Frontal cortex (tissue), 4 donors: ENCODE measurements around the gene MAP2K7. TPM values are rescaled to one million over a fixed set of nuclear protein-coding genes. Genes with fewer than 3 reads are reported as not detected.
"Not testable (repeated sequence)": the region's sequence is repeated elsewhere in the genome, so short reads cannot be mapped to it uniquely, and the experiment has no call there.

Experiments
- DNase-seq, 2 donors: peaks; one replicate each; pipeline ENCODE4 v3.0.0; 2012; ENCODE audit warnings: low spot score in 2 of 2
- FAIRE-seq: peaks from 2 replicates; lab custom pipeline; 2012; peaks lifted over from hg19 to GRCh38; lab: Jason Lieb, UNC
- total RNA-seq: library from RNA; depleted of rRNA; stranded (reverse); fragments of >200 nt; gene quantifications from one replicate; pipeline ENCODE4 v1.2.3, GENCODE V29; 2014
- donor health status: control.
- donor health status: control.
- donor health status: control.

The MAP2K7 gene
- total RNA-seq, 1 donor from 2014 or later: 5.7 TPM

DNA sequence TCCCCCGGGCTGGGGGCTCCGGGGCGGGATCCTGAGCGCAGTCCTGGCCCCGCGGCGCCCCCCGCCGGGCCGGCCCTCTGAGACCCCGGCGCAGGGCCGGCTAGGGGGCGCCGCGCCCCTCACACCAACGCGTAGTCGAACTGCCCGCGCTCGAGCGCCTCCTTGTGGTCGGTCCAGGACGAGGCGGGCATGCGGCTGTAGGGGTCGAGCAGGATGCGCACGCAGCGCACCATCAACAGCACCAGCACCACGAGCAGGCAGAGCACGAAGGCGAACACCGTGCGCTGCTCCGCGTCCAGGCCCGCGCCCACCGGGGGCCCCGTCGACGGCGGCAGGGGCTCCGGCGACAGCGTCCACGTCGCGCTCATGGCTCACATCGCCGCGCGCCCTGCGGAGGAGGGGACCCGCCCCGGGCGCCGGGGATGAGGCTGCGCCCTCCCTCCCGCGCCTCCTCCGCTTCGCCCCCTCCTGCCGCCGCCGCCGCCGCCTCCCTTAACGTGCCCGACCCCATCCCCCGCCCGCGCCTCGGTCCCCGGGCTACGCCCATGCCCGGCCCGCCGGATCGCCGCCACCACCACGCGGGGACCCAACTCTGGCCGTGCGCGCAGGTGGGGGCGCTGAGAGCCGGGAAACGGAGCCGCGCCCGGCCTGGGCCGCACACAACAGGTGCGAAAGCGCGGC is 21.6 kb downstream of the MAP2K7 start:
- FAIRE-seq (no peak), DNase-seq (peak; percentile 69 to 73)

DNA sequence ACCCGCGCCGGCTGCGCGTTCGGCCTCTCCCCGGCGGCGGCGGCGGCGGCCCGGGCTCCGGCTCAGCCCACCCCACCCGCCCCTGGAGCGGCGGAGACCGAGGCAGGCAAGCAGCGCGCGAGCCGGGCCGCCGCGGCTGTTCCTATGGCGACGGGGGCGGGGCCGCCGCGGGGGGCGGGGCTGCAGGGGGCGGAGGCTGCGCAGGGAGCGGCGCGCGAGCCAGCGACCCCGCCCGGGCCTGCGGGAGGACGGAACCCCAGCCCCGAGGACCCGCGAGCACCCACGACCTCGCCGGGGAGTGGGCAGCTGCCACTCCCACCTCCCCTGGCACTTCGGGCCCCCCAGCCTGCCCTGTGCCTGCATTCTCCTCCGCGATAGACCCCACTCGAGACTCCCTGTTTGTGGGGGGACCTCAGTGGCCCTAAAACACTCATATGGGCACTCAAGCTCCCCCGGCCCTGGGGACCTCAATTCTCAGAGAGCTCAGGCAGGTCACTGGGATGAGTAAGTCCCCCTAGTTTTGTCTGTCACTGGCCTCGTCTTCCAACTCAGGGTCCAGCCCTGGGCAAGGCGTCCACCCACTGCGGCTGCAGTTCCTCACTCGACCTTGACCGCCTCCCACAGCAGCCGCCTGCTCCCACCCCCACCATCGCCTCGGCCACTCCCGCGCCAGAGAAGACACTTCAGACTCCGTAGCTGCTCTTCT is 22.5 kb downstream of the MAP2K7 start, which contains the start of gene CTXN1:
TSS of gene CTXN1 (minus strand) at position 115 of the 706 bp plus-strand sequence. CDS start 597 bp downstream, outside the sequence.
- FAIRE-seq (no peak), DNase-seq (peak; percentile 90 to 91)

DNA sequence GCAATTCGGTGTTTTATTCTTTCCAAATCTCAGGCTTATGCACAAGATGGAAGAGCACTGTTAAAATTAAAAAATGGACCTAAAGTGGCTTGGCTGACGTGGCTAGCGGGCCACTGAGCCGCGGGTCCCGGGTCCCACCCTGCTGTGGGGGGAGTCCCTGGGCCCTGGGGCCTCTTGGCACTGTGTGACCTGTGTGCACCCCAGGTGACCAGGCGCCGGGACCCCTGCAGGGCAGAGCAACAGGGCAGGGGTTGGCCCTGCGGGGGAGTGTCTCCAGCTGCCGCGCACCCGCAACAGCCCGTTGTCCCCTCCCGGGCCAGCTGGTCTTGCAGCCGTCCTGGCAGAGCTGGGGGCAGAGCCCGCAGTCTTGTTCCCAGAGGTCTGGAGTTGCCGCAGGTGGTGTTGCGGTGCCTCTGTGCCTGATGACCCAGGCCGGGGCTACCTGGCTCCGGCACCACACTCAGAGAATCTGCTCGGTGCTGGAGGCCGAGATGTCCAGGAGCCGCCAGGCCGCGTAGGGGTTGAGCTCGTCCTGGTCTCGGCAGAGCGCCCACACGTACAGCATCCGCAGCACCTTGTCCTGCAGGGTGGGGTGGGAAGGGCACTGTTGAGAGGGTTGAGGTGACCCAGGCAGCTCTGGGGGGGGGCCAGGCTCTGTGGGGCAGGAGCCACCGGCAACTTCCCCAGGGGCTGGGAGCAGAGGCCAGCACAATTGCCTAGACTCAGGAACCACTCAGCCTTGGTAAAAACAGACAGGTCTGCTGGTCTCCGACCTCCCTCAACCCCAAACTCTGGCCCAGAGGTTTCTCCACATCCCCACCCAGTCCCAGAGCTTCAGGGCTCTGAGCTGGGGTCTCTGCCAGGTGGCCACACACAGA is 23.3 kb downstream of the MAP2K7 start:
- DNase-seq: no peak
- no peak for FAIRE-seq

DNA sequence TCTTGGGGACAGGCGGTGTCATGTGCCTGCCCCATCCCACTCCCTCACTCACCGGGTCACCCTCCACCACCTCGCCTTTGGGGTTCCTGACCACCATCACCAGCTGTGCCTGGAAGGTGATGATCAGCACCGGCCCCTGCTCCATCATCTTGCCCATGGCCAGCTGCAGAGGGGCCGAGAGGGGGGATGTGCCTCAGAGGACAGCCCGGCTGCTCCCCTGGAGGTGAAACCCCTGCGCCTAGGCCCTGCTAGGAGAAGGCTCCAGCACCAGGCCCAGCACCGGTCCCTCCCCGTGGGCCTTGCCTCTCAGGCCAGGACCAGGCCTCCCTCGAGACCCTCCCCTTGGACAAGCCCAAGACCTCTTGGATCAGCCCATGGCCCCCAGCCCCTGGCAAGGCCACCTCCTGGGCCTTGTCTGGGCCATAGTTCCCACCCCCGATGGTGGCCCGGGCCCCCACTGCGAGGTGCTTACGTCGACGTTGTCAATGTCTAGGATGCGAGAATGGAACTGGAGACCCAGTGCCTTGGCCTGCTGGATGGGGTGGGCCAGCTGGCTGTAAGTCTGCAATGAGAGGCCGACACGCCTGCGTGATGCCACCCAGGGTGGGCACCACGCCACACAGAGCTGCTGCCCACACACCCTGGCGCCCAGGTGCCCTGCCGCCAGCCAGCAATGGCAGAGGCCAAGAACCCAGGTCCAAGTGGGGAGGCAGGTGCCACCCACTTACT is 24.1 kb downstream of the MAP2K7 start:
- DNase-seq (no peak), FAIRE-seq (no peak)

DNA sequence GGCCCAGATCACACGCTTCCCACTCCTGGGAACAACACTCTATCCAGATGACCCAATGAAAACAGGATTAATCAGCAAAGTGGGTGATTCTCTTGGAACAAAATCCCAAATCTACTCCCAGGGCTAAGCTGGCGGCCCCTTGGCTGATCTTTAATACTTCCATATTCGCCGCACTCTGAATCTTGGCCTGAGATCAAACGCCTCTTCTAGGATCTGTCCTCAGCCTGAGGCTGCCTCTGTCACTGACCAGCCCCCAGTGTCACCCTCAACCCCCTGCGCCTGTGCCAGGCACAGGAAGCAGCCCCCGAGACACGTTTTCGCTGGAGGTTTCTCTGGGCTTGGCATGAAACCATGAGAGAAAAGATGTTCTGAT is 24.6 kb downstream of the MAP2K7 start:
- DNase-seq (no peak), FAIRE-seq (no peak)

DNA sequence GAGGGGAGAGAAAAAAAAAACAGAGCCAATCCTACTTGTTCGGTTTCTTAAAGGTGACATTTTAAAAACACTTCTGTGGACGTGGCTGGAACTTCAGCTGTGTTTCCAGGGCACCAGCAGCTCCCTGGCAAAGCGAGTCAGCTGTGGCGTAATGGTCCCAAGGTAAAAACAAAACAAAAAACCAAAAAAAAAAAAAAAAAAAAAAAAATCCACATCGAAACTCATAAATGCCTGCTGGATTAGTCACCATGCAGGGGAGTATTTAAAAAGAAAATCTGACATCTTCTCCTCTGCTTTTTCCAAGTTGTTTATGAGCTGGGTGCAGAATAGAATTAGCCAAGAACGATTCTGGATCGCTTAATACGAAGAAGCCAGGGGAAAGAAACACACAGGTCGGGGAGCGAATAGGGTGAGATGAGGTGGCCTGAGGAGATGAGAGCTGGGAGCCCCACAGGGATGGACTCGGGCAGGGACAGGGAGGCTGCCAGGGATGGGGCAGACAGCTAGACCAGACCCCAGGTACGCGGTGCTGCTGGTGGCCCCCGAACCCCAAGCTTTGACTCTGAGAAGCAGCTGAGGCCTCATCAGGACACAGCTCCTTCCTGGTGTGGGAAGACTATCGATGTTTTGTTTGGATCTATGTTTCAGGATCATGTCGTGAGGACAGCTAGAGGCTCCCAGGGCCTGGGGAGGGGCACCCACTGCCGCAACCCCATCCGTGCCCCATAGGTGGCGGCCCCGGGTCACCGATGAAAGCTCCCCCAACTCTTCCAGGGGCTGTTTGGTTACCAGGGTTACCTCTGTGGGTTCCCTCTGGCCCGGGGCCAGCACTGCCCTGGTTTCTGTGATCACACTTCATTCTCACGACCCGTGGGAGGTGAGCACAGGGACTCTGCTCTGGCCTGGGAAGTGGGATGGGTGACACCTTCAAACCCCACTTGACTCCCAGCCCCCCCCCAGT is 25.3 kb downstream of the MAP2K7 start:
- DNase-seq (no peak), FAIRE-seq (no peak)

DNA sequence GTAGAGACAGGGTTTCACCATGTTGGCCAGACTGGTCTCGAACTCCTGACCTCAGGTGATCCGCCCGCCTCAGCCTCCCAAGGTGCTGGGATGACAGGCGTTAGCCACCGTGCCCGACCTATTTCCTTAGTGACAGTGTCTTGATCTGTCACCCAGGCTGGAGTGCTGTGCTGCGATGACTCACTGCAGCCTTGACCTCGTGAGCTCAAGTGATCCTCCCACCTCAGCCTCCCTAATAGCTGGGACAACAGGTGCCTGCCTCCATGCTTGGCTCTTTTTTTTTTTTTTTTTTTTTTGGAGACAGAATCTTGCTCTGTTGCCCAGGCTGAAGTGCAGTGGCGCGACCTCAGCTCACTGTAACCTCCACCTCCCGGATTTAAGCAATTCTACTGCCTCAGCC is 26.4 kb downstream of the MAP2K7 start:
- FAIRE-seq, DNase-seq: not testable (repeated sequence)

DNA sequence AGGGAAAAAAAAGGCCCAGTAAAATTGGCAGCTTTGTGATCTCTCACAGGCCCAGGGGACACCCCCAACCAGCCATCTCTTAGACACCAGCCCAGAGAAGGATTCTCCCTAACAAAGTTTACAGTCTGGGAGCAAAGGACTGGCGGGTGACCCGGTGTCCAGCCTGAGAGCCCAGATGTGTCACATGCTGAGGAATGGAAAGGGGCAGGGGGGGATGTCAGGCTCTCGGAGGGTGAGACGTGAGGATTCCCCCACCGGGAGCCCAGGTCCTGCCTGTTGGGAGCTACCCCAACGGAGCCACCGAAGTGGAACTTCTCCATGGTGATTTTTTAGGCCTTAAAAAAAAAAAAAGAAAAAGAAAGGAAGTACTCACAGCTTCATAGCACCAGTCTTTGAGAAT is 27.1 kb downstream of the MAP2K7 start:
- FAIRE-seq: no peak

DNA sequence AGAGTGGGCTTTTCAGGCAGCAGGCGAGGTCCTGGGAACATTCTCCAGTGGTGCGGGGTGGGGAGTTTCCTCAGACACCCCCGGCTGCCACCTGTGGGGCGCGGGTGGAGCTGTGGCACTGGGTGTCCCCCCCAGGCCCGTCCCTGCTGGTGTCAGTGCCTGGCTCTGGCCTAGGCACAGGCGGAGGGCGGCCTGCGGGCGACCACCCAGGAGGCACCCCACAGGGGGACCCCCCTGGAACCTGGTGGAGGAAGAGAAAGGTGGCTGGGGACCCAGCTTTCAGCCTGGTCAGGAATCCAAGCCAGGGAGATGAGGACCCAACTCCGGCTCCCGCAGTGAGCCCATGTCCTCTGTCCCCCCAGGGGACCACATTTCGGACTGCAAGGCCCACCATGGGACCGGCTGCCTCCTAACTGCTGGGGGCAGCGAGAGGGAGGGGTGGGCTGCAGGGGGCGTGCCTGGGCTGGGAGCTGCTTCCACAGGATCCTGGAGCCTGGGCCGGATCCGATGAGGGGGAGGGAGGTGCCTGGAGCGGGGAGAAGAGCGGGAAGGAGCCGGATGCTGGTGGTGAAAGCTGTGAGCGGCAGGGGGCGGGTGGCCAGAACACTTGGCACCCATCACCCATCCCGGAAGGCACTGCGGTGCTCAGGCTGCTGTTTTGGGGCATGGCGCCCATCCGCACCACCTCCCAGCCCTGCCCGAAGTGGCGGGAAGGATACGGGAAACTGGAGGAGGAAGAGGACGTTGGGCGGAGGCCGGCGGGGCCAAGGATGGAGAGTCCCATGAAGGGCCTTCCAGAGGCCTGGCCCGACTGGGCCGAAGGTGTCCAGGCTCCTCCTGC is 27.8 kb downstream of the MAP2K7 start:
- FAIRE-seq (no peak), DNase-seq (no peak)

More for the DNA sequence above, 27.1 kb downstream of the MAP2K7 start:
- no peak for DNase-seq

DNA sequence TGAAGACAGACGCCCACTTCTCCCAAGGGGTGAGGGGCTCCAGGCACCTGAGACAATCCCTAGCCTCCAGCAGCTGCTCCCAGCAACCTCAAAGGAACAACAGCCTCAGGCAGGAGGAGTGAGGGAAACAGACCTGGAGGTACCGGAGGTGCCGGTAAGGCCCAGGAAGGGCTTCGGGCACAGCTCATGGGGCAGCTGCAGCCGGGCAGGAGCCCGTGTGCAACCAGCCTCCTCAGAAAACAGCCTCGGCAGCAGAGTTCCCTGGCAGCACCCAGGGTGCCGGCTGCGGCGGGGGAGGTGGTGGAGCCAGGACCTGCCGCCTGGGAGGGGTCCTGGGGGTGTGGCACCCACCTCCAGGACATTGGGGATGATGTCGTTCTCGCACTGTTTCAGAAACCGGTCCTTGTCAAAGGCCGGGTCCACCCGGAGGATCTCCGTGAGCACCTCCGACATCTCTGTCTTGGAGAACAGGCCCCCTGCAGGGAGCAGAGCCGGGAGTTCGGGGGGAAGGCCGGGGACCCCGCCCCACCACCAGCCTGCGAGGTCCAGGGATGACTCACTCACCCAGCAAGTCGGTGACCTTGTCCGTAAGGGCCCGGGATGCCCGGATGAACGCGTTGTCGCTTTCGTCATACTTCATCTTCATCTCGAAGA is 28.7 kb downstream of the MAP2K7 start:
- FAIRE-seq (no peak), DNase-seq (no peak)

DNA sequence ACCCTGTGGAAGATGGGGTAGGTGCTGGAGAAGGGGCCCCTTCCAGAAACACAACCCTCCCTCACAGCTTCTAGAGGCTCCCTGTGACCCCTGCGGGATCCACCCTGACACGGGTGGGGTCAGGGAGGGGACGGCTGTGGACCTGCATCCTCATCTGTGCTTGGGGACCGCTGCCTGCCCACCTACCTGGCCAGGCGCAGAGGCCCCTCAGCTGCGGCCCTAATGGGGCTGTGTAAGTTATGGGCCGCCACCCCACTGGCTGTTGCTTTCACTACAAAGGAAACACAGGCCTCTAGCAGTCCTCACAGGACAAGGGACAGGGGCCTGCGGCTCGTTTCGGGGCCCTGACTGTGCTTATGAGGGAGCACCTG is 29.2 kb downstream of the MAP2K7 start:
- DNase-seq (no peak), FAIRE-seq (no peak)

DNA sequence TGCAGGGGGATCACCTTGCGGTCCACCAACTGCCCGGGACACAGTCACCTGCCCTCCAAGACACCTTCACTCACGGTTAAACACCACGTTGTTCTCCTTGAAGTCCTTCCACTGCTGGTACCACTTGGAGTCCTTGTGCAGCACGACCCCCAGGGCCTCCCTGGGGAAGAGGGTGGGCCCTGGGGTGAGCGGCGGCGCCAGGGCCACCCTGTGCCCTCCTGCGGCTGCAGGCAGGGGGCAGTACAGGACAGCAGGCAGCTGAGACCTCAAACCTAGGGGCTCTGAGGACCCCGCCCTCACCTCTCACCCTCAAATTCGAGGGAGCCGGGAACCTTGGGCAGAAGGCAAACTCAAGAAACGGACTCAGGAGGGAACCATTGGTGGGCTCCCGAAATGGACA is 29.7 kb downstream of the MAP2K7 start:
- DNase-seq: no peak
- no peak for FAIRE-seq

DNA sequence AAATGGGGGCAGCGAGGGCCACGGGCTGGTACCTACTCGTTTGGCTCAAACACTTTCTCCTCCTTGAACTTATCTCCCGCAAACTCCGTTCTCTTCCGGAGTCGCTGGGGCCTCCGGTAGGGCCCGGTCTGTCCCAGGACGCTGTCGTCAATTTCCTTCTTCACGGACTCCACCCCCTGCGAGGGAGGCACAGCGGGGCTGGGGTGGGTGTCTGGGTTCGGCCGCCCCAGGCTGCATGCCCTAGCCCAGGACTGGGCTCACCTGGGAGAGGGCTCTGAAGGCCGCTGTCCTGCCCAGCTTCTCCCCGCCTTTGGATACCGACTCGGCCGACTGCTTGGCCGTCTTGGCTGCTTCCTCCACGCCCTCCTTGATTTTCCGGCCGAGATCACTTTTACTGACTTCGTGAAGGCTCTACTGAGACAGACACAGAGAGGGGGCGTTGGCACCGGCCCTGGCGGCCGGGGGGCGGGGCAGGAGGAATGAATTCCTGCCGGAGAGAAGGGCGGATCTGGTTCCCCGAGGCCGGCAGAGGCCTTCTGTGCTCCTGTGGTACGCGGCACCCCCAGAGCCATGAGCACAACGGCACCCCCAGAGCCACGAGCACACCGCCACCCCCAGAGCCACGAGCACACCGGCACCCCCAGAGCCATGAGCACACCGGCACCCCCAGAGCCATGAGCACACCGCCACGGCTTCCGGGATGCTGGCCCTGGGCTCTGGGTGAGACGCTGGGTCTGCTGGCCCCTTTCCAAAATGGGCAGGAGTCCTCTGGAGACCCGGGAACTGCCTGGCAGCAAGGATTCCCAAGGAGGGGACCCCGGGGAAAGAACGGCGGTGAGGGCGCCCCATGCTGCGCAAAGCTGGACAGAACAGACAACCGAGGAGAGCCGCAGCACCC is 30.4 kb downstream of the MAP2K7 start:
- DNase-seq (no peak), FAIRE-seq (no peak)

DNA sequence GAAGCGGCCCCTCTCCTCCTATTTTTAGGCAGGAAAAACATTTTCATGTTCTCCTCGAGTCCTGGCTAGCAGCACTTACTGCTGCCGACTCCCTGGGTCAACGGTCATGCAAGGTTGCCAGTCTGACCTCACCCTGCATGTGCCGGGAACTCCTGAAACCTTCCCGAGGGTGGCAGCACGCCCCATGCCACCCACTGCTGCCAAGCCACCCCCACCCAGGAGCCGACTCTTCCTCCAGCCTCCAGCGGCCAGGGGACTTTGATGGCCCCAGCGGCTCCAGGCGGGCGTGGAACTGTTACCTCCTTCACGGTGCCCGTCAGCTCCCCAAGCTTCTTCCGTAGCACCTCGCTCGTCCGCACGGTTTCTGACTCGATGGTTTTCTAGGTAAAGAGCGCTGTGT is 31.1 kb downstream of the MAP2K7 start:
- DNase-seq (no peak), FAIRE-seq (no peak)

DNA sequence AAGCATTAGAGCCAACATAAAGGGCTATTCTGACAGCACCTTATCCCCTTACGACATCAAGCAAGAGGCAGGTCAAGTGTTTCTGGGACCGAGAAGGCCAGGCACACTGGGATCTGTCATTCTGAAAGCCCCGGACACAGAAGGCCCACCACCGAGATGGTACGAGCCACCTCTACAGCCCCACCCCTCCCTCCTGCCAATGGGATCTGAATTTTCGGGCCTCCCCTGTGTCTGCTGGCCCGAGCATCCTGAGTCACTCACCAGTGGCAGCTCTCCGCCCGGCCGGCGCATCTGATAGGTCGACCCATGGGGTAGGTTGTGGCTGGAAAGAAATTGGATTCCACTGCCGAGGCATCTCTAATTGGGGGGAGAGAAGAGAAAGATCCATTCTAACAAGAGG is 37.2 kb downstream of the MAP2K7 start:
- DNase-seq (no peak), FAIRE-seq (no peak)

DNA sequence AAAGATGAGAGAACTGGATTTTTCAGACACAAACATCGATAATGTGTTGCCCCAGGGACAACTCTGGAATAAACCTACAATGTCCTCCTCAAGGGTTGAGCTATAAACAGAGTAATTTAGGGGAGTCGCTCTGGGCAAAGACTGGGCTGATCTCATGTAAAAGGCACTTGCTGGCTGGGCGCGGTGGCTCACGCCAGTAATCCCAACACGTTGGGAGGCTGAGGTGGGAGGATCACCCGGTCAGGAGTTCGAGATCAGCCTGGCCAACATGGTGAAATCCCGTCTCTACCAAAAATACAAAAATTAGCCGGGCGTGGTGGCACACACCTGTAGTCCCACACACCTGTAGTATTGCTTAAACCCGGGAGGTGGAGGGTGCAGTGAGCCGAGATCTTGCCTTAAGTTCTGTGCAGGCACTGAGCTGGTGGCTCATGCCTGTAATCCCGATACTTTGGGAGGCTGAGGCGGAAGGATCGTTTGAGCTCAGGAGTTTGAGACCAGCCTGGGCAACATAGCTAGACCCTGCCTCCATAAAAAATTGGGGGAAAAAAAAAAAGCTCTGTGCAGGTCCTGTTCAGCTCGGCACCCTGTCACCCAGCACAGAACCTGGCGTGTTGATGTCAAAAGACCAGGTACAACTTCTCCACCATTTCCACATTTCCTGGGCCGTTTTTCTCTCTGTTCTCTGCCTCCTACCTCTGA is 38.4 kb downstream of the MAP2K7 start:
- FAIRE-seq: no peak
- no peak for DNase-seq
